HCT116 (cell line): ENCODE data around the gene ELOVL3. TPM values are rescaled to one million over a fixed set of nuclear protein-coding genes. Genes with fewer than 3 reads are reported as not detected.

Experiments
- ATAC-seq: fragments of 200-7000 bp; cut with Tn5 transposase; 2 replicates; pipeline ENCODE4 v1.9.1; 2020; ENCODE audit warnings: mild to moderate bottlenecking, moderate library complexity
- BruUV-seq: library from RNA; stranded (reverse); fragments of 400-500 nt; replicated peaks from 2 replicates; lab custom pipeline; 2021; lab: Mats Ljungman, UMichigan
- CTCF ChIA-PET: fragments of 300-600 bp; sonication (Branson Sonifier 250); formaldehyde crosslinking; loops from one replicate; lab custom pipeline; 2021; ENCODE audit warnings: antibody characterized with exemption; lab: Charles Lee
- POLR2A ChIA-PET: fragments of 300-600, 350-600 bp; sonication (Branson Sonifier 250); formaldehyde crosslinking; loops from one replicate; lab custom pipeline; 2021; ENCODE audit warnings: antibody characterized with exemption; lab: Charles Lee
- RAD21 ChIA-PET, 2 experiments: fragments of 300-600 bp; sonication (Branson Sonifier 250); formaldehyde crosslinking; loops; one replicate each; lab custom pipeline; 2023; ENCODE audit warnings: low total read pairs in 2 of 2; ENCODE audit not compliant: uncharacterized antibody in 2 of 2, unreplicated experiment in 2 of 2, low non-redundant PET in 1 of 2; lab: Charles Lee
- DNase-seq: peaks from one replicate; pipeline ENCODE4 v3.0.0-alpha.2; 2010; ENCODE audit warnings: low read depth, low spot score
- H2AFZ ChIP-seq: fragments of 200-600 bp; shearing (Covaris generic), sonication (generic); 2 replicates; pipeline ENCODE4 v1.6.1; 2017; ENCODE audit warnings: low read depth, mixed run types, mixed read lengths, antibody characterized with exemption, low read length; ENCODE audit not compliant: poor library complexity, severe bottlenecking
- H3K27ac ChIP-seq: 2 replicates; pipeline ENCODE4 v1.5.1; 2012; ENCODE audit warnings: low read depth, low read length
- H3K27me3 ChIP-seq: fragments of 200-600 bp; sonication (generic); 2 replicates; pipeline ENCODE4 v1.6.1; 2016; ENCODE audit warnings: mixed run types, low read length, mixed read lengths; ENCODE audit not compliant: insufficient read depth
- H3K36me3 ChIP-seq, 2 experiments: fragments of 200-500 bp in 1 of 2; fragments of 200-600 bp in 1 of 2; sonication (Bioruptor generic) in 1 of 2; sonication (generic) in 1 of 2; 2 replicates each; pipeline versions ENCODE4 v1.5.1 to v1.6.1; 2014 to 2016; ENCODE audit warnings: low read length in 2 of 2, inconsistent platforms in 1 of 2, mixed read lengths in 1 of 2, mixed run types in 1 of 2; ENCODE audit not compliant: insufficient read depth in 2 of 2, control insufficient read depth in 1 of 2
- H3K4me1 ChIP-seq, 2 experiments: fragments of 200-600 bp in 1 of 2; sonication (generic) in 1 of 2; 2 replicates each; pipeline versions ENCODE4 v1.5.1 to v1.6.1; 2012 to 2017; ENCODE audit warnings: low read length in 2 of 2, inconsistent platforms in 1 of 2, mild to moderate bottlenecking in 1 of 2, mixed read lengths in 1 of 2, mixed run types in 1 of 2, moderate library complexity in 1 of 2; ENCODE audit not compliant: insufficient read depth in 2 of 2, control insufficient read depth in 1 of 2
- H3K4me2 ChIP-seq: fragments of 200-600 bp; sonication (generic); 2 replicates; pipeline ENCODE4 v1.6.1; 2017; ENCODE audit warnings: mixed run types, low read length, mixed read lengths
- H3K4me3 ChIP-seq, 2 experiments: fragments of 200-600 bp in 1 of 2; sonication (generic) in 1 of 2; replicated peaks in 1 of 2; 2 replicates each; pipeline ENCODE4 v1.5.1; 2011 to 2016; ENCODE audit warnings: low read length in 2 of 2, control low read depth in 1 of 2, low read depth in 1 of 2, mild to moderate bottlenecking in 1 of 2, mixed read lengths in 1 of 2, mixed run types in 1 of 2
- H3K79me2 ChIP-seq: fragments of 200-600 bp; sonication (generic); 2 replicates; pipeline ENCODE4 v1.6.1; 2017; ENCODE audit warnings: mild to moderate bottlenecking, mixed run types, low read length, moderate library complexity, mixed read lengths; ENCODE audit not compliant: insufficient read depth
- H3K9ac ChIP-seq: fragments of 200-600 bp; sonication (generic); 2 replicates; pipeline ENCODE4 v1.6.1; 2016; ENCODE audit warnings: low read length, mixed read lengths
- H3K9me2 ChIP-seq: fragments of 200-600 bp; sonication (generic), shearing (Covaris generic); 2 replicates; pipeline ENCODE4 v1.6.1; 2017; ENCODE audit warnings: mixed run types, mild to moderate bottlenecking, moderate library complexity; ENCODE audit not compliant: insufficient read depth
- H3K9me3 ChIP-seq, 2 experiments: fragments of 200-500 bp in 1 of 2; fragments of 200-600 bp in 1 of 2; sonication (Bioruptor generic) in 1 of 2; sonication (generic) in 1 of 2; 2 replicates each; pipeline ENCODE4 v1.6.1; 2014 to 2017; ENCODE audit warnings: low read length in 2 of 2, mixed read lengths in 2 of 2, inconsistent platforms in 1 of 2, low read depth in 1 of 2, mild to moderate bottlenecking in 1 of 2, mixed run types in 1 of 2, moderate library complexity in 1 of 2; ENCODE audit not compliant: control insufficient read depth in 1 of 2, insufficient read depth in 1 of 2
- H4K20me1 ChIP-seq: fragments of 200-600 bp; sonication (generic), shearing (Covaris generic); 2 replicates; pipeline ENCODE4 v1.6.1; 2017; ENCODE audit warnings: mixed run types, mild to moderate bottlenecking, moderate library complexity; ENCODE audit not compliant: insufficient read depth
- ATF3 ChIP-seq: IDR thresholded peaks from 2 replicates; pipeline ENCODE4 v1.6.1; 2012
- CBX3 ChIP-seq: IDR thresholded peaks from 2 replicates; pipeline ENCODE4 v1.6.1; 2012; ENCODE audit warnings: low read depth
- EGR1 ChIP-seq: IDR thresholded peaks from 2 replicates; pipeline ENCODE4 v1.6.1; 2012; ENCODE audit warnings: low read depth
- ELF1 ChIP-seq: IDR thresholded peaks from 2 replicates; pipeline ENCODE4 v1.6.1; 2012; ENCODE audit warnings: low read depth, borderline replicate concordance
- EZH2phosphoT487 ChIP-seq: fragments of 200-600 bp; IDR thresholded peaks from 2 replicates; pipeline ENCODE4 v1.6.1; 2018; ENCODE audit warnings: antibody characterized with exemption, borderline replicate concordance
- MAX ChIP-seq: IDR thresholded peaks from 2 replicates; pipeline ENCODE4 v1.6.1; 2012
- POLR2AphosphoS5 ChIP-seq: IDR thresholded peaks from 2 replicates; pipeline ENCODE4 v1.6.1; 2011; ENCODE audit warnings: mild to moderate bottlenecking, low read depth, low read length, moderate library complexity
- RAD21 ChIP-seq: IDR thresholded peaks from 2 replicates; pipeline ENCODE4 v1.6.1; 2012; ENCODE audit warnings: low read depth, mild to moderate bottlenecking
- SP1 ChIP-seq: IDR thresholded peaks from 2 replicates; pipeline ENCODE4 v1.6.1; 2012; ENCODE audit warnings: low read depth
- ZBTB33 ChIP-seq: IDR thresholded peaks from 2 replicates; pipeline ENCODE4 v1.6.1; 2011; ENCODE audit warnings: mild to moderate bottlenecking, low read length, moderate library complexity; ENCODE audit not compliant: insufficient replicate concordance; ENCODE audit errors: extremely low read depth
- ZNF274 ChIP-seq: fragments of 200-500 bp; sonication (Bioruptor generic); IDR thresholded peaks from 2 replicates; pipeline ENCODE4 v1.6.1; 2014; ENCODE audit warnings: mild to moderate bottlenecking, low read depth, low read length, inconsistent platforms
- intact Hi-C: fragments of 100-400 bp; cut with micrococcal nuclease; formaldehyde crosslinking; loops from 2 replicates; pipeline ENCODE4 v1.10.0; 2022
- total RNA-seq: library from RNA; stranded (reverse); gene quantifications from one replicate; pipeline ENCODE4 v1.2.1, GENCODE V29; 2021; ENCODE audit not compliant: unreplicated experiment

The ELOVL3 gene
- total RNA-seq, 1 experiment from 2014 or later: 5.5 TPM

- Histone ChIP-seq H3K27me3 (no peaks in the 10 kb centered on the region), H2AFZ (no peak overlapping the region), H3K4me3 (no peak overlapping the region), H3K4me1 (peaks cover 5 to 26% of the 10 kb centered on the region in 2 experiments), H3K9me3 (no peaks in the 10 kb centered on the region), H3K27ac (no peak overlapping the region), H3K36me3 (no peaks in the 10 kb centered on the region), H4K20me1 (no peaks in the 10 kb centered on the region), H3K79me2 (no peaks in the 10 kb centered on the region; the same call in 1 of the 2 replicates), H3K9ac (no peak overlapping the region), H3K4me2 (peak overlapping the region; percentile 34), H3K9me2 (no peaks in the 10 kb centered on the region)
- intact Hi-C loops: no loop called here
- ChIA-PET POLR2A (interaction anchor here (1.5 to 1.8 kb wide), 2 partner anchors 10 kb away, joined by 4 read pairs; partner anchors contain the start of gene GBF1), RAD21 (no interaction called here), CTCF (interaction anchor here (1.2 to 12.6 kb wide), 3 partner anchors 10 to 158 kb away, joined by 3 to 625 read pairs (median 3); partner anchors contain the start of gene ELOVL3)
- DNase-seq: no peak
- no TSS peak for BruUV-seq
- ATAC-seq: no peak
- TF ChIP-seq MAX (no peak), ZNF274 (no peak), RAD21 (no peak), CBX3 (no peak), ZBTB33 (no peak), POLR2AphosphoS5 (no peak), EGR1 (no peak), SP1 (no peak), ATF3 (no peak), EZH2phosphoT487 (no peak), ELF1 (no peak)
Observed at GRCh38 chr10:102235598-102235920, 9.5 kb downstream of the ELOVL3 start.
